Stomach (tissue), 4 donors: ENCODE data around the gene CRYM.

Source experiments
- CTCF ChIP-seq, 7 experiments: fragments of 450-650 bp in 4 of 7; fragments of 200-600 bp in 3 of 7; sonication (generic) in 3 of 7; IDR thresholded peaks; one replicate each; pipeline ENCODE4 v1.5.1; 2016 to 2019; ENCODE audit warnings: antibody characterized with exemption in 7 of 7, control low read depth in 2 of 7, mild to moderate bottlenecking in 1 of 7
- POLR2A ChIP-seq, 4 donors: fragments of 450-650 bp; IDR thresholded peaks; one replicate each; pipeline ENCODE4 v1.6.1; 2016; ENCODE audit warnings: antibody characterized with exemption in 4 of 4, control low read depth in 2 of 4, mild to moderate bottlenecking in 1 of 4, moderate library complexity in 1 of 4
- POLR2AphosphoS5 ChIP-seq, 3 donors: sonication (generic); formaldehyde crosslinking; IDR thresholded peaks; one replicate each; pipeline ENCODE4 v1.6.1; 2016; ENCODE audit warnings: antibody characterized with exemption in 3 of 3

- TF ChIP-seq POLR2A (IDR thresholded peaks at IDR 0.05) (no peak), POLR2AphosphoS5 (IDR thresholded peaks at IDR 0.05) (no peak), CTCF (IDR thresholded peaks at IDR 0.05) (no peak)
Measured at GRCh38 chr16:21265104-21265837, 12.8 kb downstream of the CRYM start.
